Stimulated activated CD8-positive, alpha-beta memory T cell treated with anti-CD3 and anti-CD28 coated beads, Interleukin-7, amount 100 ng/mL, for 4 hours (primary cell): ENCODE measurements around the gene STAT1.
"Not testable (repeated sequence)": the region's sequence is repeated elsewhere in the genome, so short reads cannot be mapped to it uniquely, and the experiment has no call there.

Experiments
- DNase-seq, 2 donors: peaks; one replicate each; pipeline ENCODE4 v3.0.0-alpha.2; 2020; ENCODE audit warnings: low read depth in 2 of 2

Gene STAT1

DNA sequence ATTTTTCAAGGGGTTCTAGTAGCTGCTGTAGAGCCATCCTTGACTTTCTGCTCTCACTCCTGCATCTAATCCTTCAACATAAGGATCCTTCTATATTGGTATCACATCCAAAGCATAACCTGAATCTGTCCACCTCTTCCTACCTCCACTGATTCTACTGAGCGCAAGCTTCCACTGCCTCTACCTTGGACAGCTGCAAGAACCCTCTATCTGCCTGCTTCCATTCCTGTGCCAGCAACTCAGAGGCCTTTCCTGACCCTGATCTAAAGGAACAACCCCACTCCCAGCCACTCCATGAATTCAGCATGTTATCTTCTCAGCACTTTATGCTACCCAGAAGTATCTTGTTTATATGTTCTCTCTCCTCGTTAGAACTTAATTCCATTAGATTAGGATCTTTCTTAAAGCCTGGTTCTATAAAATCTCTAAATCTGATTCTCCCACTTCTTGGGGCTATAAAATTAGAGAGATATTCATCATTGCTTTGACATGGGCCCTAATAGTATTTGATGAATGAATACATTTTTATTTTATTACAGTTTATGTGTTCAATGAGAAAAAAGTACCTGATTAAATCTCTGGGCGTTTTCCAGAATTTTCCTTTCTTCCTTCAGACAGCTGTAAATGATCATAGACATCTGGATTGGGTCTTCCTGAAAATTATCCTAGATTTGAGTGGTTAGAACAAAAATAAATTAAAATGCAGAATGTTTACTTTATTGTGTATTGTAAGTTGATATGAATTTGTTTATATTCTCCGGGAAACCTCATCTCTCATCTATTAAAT lies 6.8 kb downstream of the STAT1 start:
- DNase-seq: no peak

GRCh38 chr2:191006297-191006696 lies 7.7 kb downstream of the STAT1 start:
- DNase-seq: no peak

DNA sequence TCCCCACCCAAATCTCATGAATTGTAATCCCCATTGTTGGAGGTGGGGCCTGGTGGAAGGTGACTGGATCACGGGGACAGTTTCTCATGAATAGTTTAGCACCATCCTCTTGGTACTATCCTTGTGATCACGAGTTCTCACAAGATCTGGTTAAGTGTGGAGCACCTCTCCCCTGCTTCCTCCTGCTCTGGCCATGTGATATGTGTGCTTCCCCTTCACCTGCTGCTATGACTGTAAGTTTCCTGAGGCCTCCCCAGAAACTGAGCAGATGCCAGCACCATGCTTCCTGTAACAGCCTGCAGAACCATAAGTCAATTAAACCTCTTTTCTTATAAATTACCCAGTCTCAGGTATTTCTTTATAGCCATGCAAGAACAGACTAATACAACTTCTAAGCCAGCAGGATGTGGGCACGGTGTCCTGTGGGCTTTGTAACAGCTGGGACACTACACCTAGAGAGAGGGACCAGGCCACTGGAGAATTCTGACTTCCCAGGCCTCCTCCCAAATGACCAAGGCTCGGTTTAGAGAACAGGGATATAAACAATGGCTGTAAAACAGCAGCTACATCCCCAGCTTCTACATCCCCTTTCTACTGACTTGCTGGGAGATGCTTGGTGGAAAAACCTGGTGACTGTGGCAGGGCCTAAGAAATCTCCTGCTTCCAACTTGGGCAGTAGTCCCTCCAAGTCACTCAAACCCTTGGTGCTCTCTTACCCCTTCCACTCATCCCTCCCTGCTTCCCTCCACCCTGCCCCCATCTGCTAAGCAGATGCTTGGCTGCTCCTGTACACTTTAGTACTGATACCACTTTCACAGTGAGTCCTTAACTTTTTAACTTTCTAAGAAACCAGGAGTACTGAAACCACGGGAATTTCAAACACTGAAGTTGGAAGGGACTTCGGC lies 10.3 kb downstream of the STAT1 start:
- no peak for DNase-seq

- no peak for DNase-seq
Measured at GRCh38 chr2:191001624-191002023, 12.3 kb downstream of the STAT1 start.

DNA sequence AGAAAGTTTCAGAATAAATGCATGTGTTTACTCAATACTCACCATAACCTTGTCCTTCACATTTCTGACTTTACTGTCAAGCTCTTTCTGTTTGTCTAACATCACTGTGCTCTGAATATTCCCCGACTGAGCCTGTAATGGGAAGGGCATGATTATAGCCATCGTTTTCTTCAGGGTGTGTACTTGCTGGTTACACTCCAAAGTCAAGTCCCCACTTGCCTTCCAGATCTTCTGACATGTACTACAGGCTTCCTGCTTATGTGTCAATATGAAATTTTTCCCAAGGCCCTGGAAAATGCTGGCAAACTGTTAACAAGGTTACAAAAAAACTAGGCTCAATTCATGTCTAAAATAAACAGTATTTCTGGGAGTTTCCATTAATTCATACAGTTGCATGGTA lies 12.9 kb downstream of the STAT1 start:
- no peak for DNase-seq

DNA sequence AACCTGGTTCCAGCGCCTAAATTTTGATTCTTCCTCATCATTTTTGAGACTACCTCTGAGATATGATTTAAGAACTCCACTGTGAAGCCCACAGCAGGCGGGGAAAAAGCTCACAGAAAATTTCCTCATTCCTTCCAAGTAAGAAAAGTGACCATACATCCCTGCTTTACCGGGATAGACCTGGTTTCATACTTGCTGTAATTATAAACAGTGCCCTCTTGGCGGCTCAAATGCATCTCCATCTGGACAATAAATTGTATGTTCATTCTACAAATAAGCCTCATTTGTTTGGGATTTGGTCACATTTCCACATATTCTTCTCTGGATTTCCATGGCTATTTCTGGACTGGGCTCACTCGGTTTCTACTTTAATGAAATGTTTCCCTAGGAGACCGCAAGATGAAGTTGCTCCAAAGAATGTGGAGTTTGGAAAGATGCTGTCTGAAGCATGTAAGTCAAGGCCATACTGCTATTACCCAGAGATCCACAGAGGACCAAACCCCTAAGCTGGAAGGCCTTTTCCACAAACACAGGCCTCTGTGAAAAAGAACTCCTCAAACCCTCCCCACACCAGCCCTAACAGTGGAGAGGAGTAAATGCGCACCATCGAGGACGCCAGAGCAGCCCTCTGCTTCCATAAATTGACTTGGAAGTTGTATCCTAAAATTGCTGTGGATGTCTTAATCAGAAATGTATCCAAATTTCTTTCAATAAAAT lies 13.9 kb downstream of the STAT1 start:
- DNase-seq: no peak

GRCh38 chr2:190999058-190999457 lies 14.9 kb downstream of the STAT1 start:
- no peak for DNase-seq

- DNase-seq: no peak
Measured at GRCh38 chr2:190997526-190998113, 16.4 kb downstream of the STAT1 start.

- DNase-seq: no peak
Measured at GRCh38 chr2:190996947-190997346, 17.0 kb downstream of the STAT1 start.

DNA sequence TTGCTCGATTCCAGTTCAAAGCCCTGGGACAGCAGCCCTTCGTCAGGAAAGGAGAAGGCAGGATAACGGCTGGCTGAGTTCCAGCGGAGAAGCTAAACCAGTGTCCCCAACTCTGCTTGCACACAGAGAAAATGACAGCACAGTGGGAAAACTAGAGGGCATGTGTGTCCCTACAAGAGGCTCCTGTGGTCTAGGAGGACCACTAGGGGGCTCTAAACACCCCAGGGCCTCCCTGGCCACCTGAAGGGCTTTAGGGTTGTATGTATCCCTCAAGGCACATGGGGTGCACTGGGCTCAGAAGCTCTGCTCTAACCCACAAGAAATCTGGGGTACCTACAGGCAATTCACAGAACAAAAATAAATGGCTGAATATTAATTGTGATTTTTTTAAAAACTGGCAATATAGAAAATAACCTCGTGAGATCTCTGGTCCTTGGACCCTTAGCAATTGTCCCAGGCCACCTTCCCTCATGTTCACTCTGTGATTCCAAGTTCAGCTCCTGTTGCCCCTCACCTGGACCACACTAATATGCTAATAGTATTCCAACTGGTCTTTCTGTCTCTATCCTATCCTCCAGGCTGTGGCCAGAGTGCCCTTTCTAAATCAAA lies 17.5 kb downstream of the STAT1 start:
- DNase-seq: no peak

DNA sequence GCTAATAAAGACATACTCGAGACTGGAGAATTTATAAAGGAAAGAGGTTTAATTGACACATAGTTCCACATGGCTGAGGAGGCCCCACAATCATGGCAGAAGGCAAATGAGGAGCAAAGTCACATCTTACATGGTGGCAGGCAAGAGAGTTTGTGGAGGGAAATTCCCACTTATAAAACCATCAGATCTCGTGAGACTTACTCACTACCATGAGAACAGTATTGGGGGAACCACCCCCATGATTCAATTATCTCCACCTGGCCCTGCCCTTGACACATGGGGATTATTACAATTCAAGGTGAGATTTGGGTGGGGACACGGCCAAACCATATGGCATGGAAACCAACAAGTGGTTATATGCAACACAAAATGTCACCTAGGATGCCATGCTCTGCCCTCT lies 18.7 kb downstream of the STAT1 start:
- DNase-seq: not testable (repeated sequence)

GRCh38 chr2:190994148-190994547 lies 19.8 kb downstream of the STAT1 start:
- no peak for DNase-seq

DNA sequence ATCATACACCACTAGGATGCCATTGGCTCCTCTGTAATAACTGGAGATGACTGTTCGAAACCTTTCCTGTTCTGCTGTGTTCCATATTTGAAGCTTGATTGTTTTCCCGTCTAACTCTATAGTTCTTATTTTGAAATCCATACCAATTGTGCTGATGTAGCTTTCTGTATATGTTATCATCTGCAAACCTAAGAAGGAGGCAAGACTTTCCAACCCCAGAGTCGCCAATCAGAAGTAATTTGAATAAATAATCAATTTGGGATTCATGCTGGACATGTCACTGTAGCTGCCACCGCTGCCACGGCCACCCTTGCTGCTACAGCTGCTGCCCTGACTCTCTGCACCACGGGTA lies 20.7 kb downstream of the STAT1 start:
- no peak for DNase-seq

DNA sequence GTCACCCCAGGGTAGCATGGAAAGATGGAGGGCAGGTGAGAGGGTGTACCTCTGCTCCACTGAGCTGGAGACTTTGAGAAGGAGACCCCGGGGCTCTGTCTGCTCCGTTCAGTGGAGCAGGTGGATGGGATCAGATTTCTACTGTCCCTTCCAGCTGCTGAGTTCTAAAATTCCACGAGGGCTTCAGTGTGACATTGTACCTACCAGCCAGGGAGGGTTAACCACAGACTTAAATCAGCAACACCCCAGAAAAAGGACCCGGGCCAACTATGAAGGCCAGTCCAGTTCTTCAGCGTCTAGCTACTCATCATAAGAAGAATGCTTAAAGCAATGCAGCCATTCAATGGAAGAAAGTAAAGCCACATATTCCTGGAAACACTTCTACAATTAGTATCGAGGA lies 23.8 kb downstream of the STAT1 start:
- DNase-seq: no peak

DNA sequence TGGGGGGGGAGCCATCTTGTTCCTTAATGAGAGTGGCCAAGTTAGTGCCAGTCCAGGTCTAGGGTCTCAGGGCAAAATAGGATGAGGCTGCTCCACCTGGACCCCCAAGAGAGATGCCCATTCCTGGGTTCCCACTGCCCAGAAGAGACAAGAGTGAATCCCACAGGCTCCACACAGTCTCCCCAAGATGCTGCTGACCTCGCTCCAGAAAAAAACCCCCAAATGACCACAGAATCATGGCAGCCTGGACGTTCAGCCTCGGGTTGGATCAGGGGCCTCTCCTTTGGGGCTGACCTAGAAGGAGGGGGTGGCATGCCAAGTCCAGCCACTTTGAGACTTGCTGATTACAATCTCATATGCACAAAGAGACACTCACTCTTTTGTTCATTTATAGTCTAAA lies 25.1 kb downstream of the STAT1 start:
- no peak for DNase-seq

- DNase-seq: no peak
Measured at GRCh38 chr2:190987938-190988337, 26.0 kb downstream of the STAT1 start.

DNA sequence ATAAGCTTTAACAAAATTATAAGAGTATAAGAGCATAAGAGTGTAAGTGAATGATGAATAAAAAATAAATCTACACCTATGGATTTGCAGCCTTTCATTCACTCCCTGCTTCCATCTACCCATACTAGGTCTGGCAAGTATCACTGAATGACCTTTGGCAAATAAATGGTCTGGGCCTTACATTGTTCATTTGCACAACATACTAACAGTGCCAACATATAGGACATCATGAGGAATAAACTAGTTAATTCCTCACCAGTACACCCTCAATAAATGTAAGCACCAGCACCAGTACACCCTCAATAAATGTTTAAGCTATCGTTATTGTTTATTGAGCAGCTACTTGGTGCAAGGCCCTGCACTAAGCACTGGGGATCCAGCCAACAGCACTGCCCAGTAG lies 26.9 kb downstream of the STAT1 start:
- DNase-seq: no peak

DNA sequence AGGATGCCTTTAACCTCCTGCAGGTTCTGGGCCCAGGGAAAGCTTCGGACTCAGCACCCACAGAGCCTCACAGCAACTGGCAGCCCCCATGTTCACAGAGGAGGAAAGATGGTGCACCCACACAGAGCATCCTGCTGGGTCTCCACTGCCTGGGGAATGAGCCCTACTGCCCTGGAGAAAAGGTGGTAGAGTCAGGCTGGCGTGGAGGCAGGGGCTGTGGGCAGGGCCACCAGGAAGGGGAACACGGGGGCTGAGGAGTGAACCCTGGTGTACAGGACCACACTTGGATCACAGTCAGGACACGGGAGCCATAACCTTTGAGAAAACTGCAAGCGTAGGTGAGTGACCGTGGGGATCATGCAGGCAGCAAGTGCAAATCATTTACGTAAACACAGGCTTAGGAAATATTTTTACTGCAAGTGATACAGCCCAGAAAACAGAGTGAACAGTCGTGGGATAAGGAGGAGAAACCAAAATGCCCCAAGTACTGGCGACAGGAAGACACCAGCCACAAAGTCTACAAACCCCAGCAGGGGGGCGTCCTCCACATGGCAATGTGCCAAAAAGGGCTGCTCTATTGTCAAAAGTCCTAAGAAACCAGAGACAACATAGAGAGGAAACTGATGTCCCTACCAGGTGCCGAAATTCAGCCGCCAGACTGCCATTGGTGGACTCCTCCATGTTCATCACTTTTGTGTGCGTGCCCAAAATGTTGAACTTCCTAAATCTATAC lies 27.6 kb downstream of the STAT1 start:
- DNase-seq: no peak

DNA sequence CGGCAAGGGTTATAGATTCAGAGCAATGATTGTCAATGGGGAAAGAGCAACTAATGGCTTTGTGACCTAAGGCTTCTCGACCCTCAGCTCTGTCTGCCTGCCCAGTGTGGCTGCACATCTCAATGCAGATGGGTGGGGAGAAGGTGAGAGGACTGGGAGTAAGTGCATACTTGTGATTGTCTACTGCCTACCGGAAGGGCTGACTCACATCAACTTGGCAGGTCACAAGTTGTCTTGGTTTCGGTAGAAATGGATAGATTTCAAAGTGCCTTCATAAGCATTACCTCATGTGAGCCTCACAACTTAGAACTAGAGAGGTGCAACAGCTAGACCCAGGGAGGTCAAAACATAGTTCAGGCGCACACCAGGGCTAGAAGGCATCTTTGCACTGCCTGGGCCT lies 29.4 kb downstream of the STAT1 start:
- DNase-seq: no peak

DNA sequence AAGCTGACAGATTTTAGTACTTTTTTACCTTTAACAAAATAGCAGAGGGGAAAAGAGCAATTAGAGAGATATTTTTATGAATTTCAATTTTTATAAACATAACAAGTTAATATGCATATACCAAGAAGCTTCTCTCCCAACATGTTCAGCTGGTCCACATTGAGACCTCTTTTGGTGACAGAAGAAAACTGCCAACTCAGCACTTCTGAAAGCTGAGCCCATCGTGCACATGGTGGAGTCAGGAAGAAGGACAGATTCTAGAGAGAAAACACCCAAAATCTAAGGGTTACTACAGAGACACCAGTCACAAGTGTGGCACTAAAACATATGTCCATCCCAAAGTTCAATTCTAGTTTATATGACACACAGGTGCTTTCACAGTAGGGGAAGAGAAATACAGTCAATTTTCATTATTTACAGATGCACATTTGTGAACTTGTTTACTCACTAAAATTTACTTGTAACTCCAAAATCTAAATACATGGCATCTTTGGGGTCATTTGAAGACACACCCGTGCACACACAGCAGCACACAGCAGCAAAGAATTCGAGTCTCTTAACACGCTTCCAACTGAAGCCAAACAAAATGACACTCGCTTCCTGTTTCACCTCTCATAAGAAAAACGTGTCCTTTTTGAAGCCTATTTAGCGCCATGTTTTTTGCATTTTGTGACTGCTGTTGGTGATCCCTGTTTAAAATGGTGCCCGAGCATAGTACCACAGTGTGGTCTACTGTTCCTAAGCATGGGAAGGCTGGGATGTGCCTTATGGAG lies 31.5 kb downstream of the STAT1 start:
- no peak for DNase-seq
